ENCODE data around the gene VWA3B.
"Not testable (repeated sequence)": the region's sequence is repeated elsewhere in the genome, so short reads cannot be mapped to it uniquely, and the experiment has no call there.

DNA sequence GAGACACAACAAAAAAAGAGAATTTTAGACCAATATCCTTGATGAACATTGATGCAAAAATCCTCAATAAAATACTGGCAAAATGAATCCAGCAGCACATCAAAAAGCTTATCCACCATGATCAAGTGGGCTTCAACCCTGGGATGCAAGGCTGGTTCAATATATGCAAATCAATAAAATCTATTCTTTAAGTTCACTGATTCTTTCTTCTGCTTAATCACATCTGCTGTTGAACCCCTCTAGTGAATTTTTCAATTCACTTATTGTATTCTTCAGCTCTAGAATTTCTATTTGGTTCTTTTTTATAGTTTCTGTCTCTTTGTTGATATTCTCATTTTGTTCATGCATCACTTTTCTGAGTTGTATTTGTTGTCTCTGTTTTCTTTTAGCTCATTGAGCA, 181.3 kb downstream of the VWA3B start:
- TF ChIP-seq, protein P1, sequence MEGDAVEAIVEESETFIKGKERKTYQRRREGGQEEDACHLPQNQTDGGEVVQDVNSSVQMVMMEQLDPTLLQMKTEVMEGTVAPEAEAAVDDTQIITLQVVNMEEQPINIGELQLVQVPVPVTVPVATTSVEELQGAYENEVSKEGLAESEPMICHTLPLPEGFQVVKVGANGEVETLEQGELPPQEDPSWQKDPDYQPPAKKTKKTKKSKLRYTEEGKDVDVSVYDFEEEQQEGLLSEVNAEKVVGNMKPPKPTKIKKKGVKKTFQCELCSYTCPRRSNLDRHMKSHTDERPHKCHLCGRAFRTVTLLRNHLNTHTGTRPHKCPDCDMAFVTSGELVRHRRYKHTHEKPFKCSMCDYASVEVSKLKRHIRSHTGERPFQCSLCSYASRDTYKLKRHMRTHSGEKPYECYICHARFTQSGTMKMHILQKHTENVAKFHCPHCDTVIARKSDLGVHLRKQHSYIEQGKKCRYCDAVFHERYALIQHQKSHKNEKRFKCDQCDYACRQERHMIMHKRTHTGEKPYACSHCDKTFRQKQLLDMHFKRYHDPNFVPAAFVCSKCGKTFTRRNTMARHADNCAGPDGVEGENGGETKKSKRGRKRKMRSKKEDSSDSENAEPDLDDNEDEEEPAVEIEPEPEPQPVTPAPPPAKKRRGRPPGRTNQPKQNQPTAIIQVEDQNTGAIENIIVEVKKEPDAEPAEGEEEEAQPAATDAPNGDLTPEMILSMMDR (IDR thresholded peaks at IDR 0.05; ENCODE audit: extremely low read depth in 1 of 2, insufficient read depth in 1 of 2, low read depth in 1 of 2, low read length in 2 of 2), result not testable (repeated sequence)
- TF ChIP-seq JUN (IDR thresholded peaks at IDR 0.05; ENCODE audit: borderline replicate concordance, insufficient read depth, insufficient read length, low read depth); POLR2A (IDR thresholded peaks at IDR 0.05; ENCODE audit: low read depth, low read length); EZH2 (IDR thresholded peaks at IDR 0.05; ENCODE audit: borderline replicate concordance, low read depth, low read length, severe bottlenecking): not testable (repeated sequence)

All from endothelial cell of umbilical vein (primary cell).